GM23248 (cell line): ENCODE data around the gene INA. TPM values are rescaled to one million over a fixed set of nuclear protein-coding genes. Genes with fewer than 3 reads are reported as not detected.

Experiments
- DNase-seq: peaks from one replicate; pipeline ENCODE4 v3.0.0-alpha.2; 2015
- H2AFZ ChIP-seq: fragments of 200-600 bp; sonication (generic); 2 replicates; pipeline ENCODE4 v1.6.1; 2016; ENCODE audit warnings: antibody characterized with exemption
- H3F3A ChIP-seq: fragments of 200-600 bp; sonication (generic); 2 replicates; pipeline ENCODE4 v1.6.1; 2016; ENCODE audit warnings: mild to moderate bottlenecking, antibody characterized with exemption, mixed run types; ENCODE audit not compliant: insufficient read depth
- H3K27ac ChIP-seq: fragments of 200-600 bp; sonication (generic); 2 replicates; pipeline ENCODE4 v1.5.1; 2016; ENCODE audit warnings: mild to moderate bottlenecking
- H3K27me3 ChIP-seq: fragments of 200-600 bp; sonication (generic); replicated peaks from 2 replicates; pipeline ENCODE4 v1.6.1; 2016; ENCODE audit warnings: mild to moderate bottlenecking; ENCODE audit not compliant: insufficient read depth
- H3K36me3 ChIP-seq: fragments of 200-600 bp; sonication (generic); 2 replicates; pipeline ENCODE4 v1.6.1; 2016; ENCODE audit warnings: low read depth, mild to moderate bottlenecking
- H3K4me1 ChIP-seq: fragments of 200-600 bp; sonication (generic); 2 replicates; pipeline ENCODE4 v1.6.1; 2016; ENCODE audit warnings: mild to moderate bottlenecking; ENCODE audit not compliant: insufficient read depth
- H3K4me2 ChIP-seq: fragments of 200-600 bp; sonication (generic); one replicate; pipeline ENCODE4 v1.6.1; 2016; ENCODE audit warnings: mild to moderate bottlenecking; ENCODE audit not compliant: unreplicated experiment
- H3K4me3 ChIP-seq: fragments of 200-600 bp; sonication (generic); 2 replicates; pipeline ENCODE4 v1.5.1; 2016; ENCODE audit warnings: mild to moderate bottlenecking
- H3K79me2 ChIP-seq: fragments of 200-600 bp; sonication (generic); 2 replicates; pipeline ENCODE4 v1.6.1; 2016; ENCODE audit warnings: mild to moderate bottlenecking; ENCODE audit not compliant: insufficient read depth
- H3K9ac ChIP-seq: fragments of 200-600 bp; sonication (generic); 2 replicates; pipeline ENCODE4 v1.6.1; 2016; ENCODE audit warnings: mild to moderate bottlenecking
- H3K9me2 ChIP-seq: fragments of 200-600 bp; sonication (generic); 2 replicates; pipeline ENCODE4 v1.6.1; 2016; ENCODE audit warnings: mixed run types, mild to moderate bottlenecking, moderate library complexity; ENCODE audit not compliant: insufficient read depth
- H3K9me3 ChIP-seq: fragments of 200-600 bp; sonication (generic); one replicate; pipeline ENCODE4 v1.6.1; 2017; ENCODE audit warnings: low read depth
- H4K20me1 ChIP-seq: fragments of 200-600 bp; sonication (generic); 2 replicates; pipeline ENCODE4 v1.6.0; 2016; ENCODE audit not compliant: insufficient read depth
- EZH2 ChIP-seq: fragments of 200-600 bp; sonication (generic); IDR thresholded peaks from 2 replicates; pipeline ENCODE4 v1.6.1; 2018; ENCODE audit warnings: antibody characterized with exemption, mild to moderate bottlenecking; ENCODE audit not compliant: insufficient read depth, poor library complexity, severe bottlenecking
- EZH2phosphoT487 ChIP-seq: fragments of 200-600 bp; sonication (generic); IDR thresholded peaks from 2 replicates; pipeline ENCODE4 v1.6.1; 2018; ENCODE audit warnings: antibody characterized with exemption, moderate library complexity, mild to moderate bottlenecking, low read depth; ENCODE audit not compliant: insufficient read depth
- WGBS, 2 experiments: methylation state at CpG; one replicate each; pipeline ENCODE4 v1.1.6; 2015 to 2017; ENCODE audit warnings: low lambda C conversion rate in 2 of 2, low coverage in 1 of 2; ENCODE audit errors: missing lambda C conversion rate in 2 of 2; 5-methylcytosine and 5-hydroxymethylcytosine counted together
- in situ Hi-C: fragments of 300-500 bp; cut with MboI; formaldehyde crosslinking; loops from 2 replicates; pipeline ENCODE4 v1.15.0; 2020
- polyA plus RNA-seq: library from polyadenylated mRNA; unstranded; fragments of >200 nt; fragmentation: Nextera tagmentation; extraction: Ambion mirVana; gene quantifications from 2 replicates; pipeline ENCODE4 v1.2.1, GENCODE V29; 2016
- total RNA-seq: library from RNA; depleted of rRNA; stranded (reverse); fragments of >200 nt; shearing (Covaris generic); gene quantifications from 2 replicates; pipeline ENCODE4 v1.2.3, GENCODE V29; 2014; rRNA removed

INA gene
- total RNA-seq (not detected in 2 replicates), polyA plus RNA-seq (0.18 and 0.20 TPM in 2 replicates)

DNA sequence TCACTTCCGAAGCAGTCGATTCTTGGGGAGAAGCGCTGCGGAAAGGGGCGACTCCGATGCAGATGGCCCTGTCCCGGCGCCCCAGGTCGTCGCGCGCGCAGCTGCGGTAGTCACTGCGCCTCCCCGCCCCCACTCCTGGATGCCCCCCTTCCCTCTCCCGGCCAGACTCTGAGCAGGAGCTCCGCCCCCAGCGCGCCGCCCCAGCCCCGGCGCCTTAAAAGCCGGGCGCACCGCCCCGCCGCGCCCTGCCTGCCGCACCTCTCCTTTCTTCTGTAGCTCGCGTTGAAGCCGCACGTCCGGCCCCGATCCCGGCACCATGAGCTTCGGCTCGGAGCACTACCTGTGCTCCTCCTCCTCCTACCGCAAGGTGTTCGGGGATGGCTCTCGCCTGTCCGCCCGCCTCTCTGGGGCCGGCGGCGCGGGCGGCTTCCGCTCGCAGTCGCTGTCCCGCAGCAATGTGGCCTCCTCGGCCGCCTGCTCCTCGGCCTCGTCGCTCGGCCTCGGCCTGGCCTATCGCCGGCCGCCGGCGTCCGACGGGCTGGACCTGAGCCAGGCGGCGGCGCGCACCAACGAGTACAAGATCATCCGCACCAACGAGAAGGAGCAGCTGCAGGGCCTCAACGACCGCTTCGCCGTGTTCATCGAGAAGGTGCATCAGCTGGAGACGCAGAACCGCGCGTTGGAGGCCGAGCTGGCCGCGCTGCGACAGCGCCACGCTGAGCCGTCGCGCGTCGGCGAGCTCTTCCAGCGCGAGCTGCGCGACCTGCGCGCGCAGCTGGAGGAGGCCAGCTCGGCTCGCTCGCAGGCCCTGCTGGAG lies at the start of gene INA:
INA (plus strand) TSS at position 243 of the 817 bp plus-strand sequence; CDS start at position 317, 74 bp downstream.
- peak; percentile 71 for DNase-seq
- 0 out of 2 replicates have a peak within 1 kb of the TSS, but pooled peaks have one; percentile 31 for H2AFZ ChIP-seq
- H3F3A ChIP-seq = peaks cover 7% of the 10 kb centered on the region
- no peaks in the 10 kb centered on the region for H3K9me2 ChIP-seq
- peak within 1 kb of the TSS; percentile 53 for H3K4me3 ChIP-seq
- 4 to 5% methylated on average over 65 to 89 of the region's 105 CpGs for WGBS, 2 experiments
- H3K4me1 ChIP-seq = peaks cover 13% of the 10 kb centered on the region; the same call in 1 of the 2 replicates
- TF ChIP-seq EZH2phosphoT487 (0 out of 2 replicates have a peak, but pooled peaks have one; percentile 49), EZH2 (no peak)
- H3K9ac ChIP-seq = no peak within 1 kb of the TSS
- in situ Hi-C loops = no loop called here
- no peaks in the 10 kb centered on the region for H4K20me1 ChIP-seq
- peak within 1 kb of the TSS; percentile 45 for H3K4me2 ChIP-seq
- no peaks in the 10 kb centered on the region for H3K9me3 ChIP-seq
- H3K36me3 ChIP-seq = no peaks in the 10 kb centered on the region
- no peaks in the 10 kb centered on the region for H3K79me2 ChIP-seq
- no peak within 1 kb of the TSS for H3K27ac ChIP-seq
- peaks cover 63% of the 10 kb centered on the region for H3K27me3 ChIP-seq

DNA sequence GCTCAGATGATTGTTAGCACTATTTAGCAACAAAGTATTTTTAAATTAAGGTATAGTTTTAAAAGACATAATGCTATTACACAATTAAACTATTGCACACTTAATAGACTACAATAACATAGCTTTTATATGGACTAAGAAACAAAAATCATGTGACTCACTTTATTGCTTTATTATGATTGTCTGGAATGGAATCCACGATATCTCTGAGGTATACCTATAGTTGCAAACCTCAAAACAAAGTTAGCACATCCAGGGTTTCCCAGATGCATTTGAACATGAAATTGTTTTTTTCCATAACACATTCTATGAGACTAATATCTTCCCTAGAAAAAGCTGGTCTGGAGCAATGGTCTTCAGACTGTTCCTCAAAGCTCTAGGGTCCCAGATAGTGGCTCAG lies 49.5 kb upstream of the INA start:
- H3K9ac ChIP-seq = no peak overlapping the region
- peak; percentile 19 for DNase-seq

DNA sequence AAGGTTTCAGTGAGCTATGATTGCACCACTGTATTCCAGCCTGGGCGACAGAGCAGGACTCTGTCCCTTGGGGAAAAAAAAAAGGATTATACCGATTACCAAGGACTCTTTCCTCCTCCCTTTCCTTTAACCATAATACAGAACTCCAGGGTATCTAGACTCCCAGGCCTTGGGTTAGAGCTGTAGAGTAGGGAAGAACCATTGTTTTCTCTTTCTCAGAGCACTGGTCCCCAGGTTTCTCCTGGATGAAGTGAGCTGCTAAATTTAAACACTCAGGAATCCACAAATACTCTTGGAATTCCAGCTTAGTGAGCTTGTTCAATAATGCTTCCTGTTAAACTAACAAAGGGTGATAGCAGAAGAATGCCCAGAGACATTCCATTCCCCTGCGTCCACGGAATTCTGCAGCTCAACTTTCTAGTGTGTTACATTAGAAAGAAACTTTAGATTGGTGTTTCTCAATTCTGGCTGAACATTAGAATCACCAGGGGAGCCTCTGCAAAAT lies 45.8 kb upstream of the INA start:
- Histone ChIP-seq H3K27ac (peak overlapping the region; percentile 72), H3K9me2 (no peaks in the 10 kb centered on the region), H3K4me2 (peak overlapping the region; percentile 63), H2AFZ (peak overlapping the region; percentile 14), H3K4me1 (peaks cover 53% of the 10 kb centered on the region), H3K36me3 (no peaks in the 10 kb centered on the region), H3K79me2 (no peaks in the 10 kb centered on the region), H3K27me3 (no peaks in the 10 kb centered on the region), H3K4me3 (peak overlapping the region; percentile 35; the same call in 1 of the 2 replicates), H3K9ac (peak overlapping the region; percentile 23), H3F3A (peaks cover 42% of the 10 kb centered on the region), H3K9me3 (no peaks in the 10 kb centered on the region), H4K20me1 (no peaks in the 10 kb centered on the region)
- TF ChIP-seq EZH2 (no peak), EZH2phosphoT487 (no peak)
- DNase-seq = peak; percentile 93
- in situ Hi-C loops = loop anchor here (10.0 kb wide), 1 partner anchor 316 kb away; the partner anchor contains the start of gene CNNM2
- 26 to 27% methylated on average over 4 of the region's 4 CpGs for WGBS, 2 experiments

More for the DNA sequence above, 49.5 kb upstream of the INA start:
- no peaks in the 10 kb centered on the region for H3K27me3 ChIP-seq
- WGBS, 2 experiments = 75 to 81% methylated on average over 1 of the region's 1 CpG
- no peak overlapping the region for H2AFZ ChIP-seq
- TF ChIP-seq EZH2 = no peak
- TF ChIP-seq EZH2phosphoT487 = no peak
- in situ Hi-C loops = no loop called here
- H3K9me3 ChIP-seq = no peaks in the 10 kb centered on the region
- no peaks in the 10 kb centered on the region for H3K79me2 ChIP-seq
- peaks cover 46% of the 10 kb centered on the region for H3F3A ChIP-seq
- peaks cover 45% of the 10 kb centered on the region for H3K4me1 ChIP-seq
- H3K36me3 ChIP-seq = no peaks in the 10 kb centered on the region
- no peaks in the 10 kb centered on the region for H4K20me1 ChIP-seq
- no peak overlapping the region for H3K4me2 ChIP-seq
- H3K4me3 ChIP-seq = no peak overlapping the region
- no peaks in the 10 kb centered on the region for H3K9me2 ChIP-seq
- H3K27ac ChIP-seq = no peak overlapping the region

DNA sequence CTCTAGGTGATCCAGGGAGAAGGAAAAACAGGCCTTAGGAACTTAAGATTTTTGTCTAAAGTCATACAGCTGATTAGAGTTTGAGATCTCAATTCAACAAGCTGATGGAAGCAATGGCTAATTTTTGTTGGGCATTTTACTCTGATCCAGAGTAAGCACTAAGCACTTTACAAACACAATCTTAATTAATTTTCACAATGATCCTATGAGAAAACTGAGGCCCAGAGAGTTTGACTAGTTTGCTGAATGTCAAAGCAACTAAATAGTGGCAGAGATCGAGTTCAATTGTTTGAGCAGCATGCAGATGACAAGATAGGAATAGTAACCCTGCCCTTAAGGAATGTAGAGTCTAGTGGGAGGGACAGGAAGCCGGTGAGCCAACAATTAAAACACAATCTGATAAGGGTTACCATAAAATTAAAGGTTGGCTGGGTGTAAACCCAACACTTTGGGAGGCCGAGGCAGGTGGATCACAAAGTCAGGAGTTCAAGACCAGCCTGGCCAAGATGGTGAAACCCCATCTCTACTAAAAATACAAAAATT lies 44.7 kb upstream of the INA start:
- Histone ChIP-seq H3K27ac (peak overlapping the region; percentile 72), H3K4me3 (no peak overlapping the region), H3K9me3 (no peaks in the 10 kb centered on the region), H3K9ac (no peak overlapping the region), H3K79me2 (no peaks in the 10 kb centered on the region), H3F3A (peaks cover 38% of the 10 kb centered on the region), H3K4me1 (peaks cover 47% of the 10 kb centered on the region), H3K36me3 (no peaks in the 10 kb centered on the region), H3K9me2 (no peaks in the 10 kb centered on the region), H3K27me3 (no peaks in the 10 kb centered on the region), H3K4me2 (peak overlapping the region; percentile 63), H4K20me1 (no peaks in the 10 kb centered on the region), H2AFZ (no peak overlapping the region)
- TF ChIP-seq EZH2 (no peak), EZH2phosphoT487 (no peak)
- DNase-seq = no peak
- WGBS, 2 experiments = 88 to 89% methylated on average over 3 of the region's 3 CpGs
- in situ Hi-C loops = loop anchor here (10.0 kb wide), 1 partner anchor 317 kb away; the partner anchor contains the start of gene CNNM2
